ENCODE data around the gene VPS13C.

VPS13C gene

GRCh38 chr15:61816856-61817255 lies 243.4 kb downstream of the VPS13C start:
- no peak for DNase-seq (ENCODE audit: low read depth in 3 of 3)

GRCh38 chr15:61815356-61816083 lies 244.7 kb downstream of the VPS13C start:
- DNase-seq (ENCODE audit: low read depth in 3 of 3) = no peak

DNA sequence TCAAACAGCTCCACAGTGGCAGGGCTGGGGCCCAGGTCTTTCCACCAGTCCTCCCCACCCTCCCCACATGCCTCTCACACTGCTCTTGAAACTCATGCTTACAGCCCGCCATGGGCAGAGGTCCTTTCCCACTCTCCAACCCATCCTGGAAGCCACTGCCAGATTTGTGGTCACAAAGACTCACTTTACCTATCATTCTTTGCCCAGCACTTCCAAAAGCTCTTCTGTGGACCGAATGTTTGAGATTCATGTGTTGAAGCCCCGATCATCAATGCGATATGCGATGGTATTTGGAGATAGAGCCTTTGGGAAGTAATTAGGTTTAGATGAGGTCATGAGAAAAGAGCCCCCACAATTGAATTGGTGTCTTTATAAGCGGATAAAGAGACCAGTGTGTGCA lies 247.8 kb downstream of the VPS13C start:
- no peak for DNase-seq (ENCODE audit: low read depth in 3 of 3)

DNA sequence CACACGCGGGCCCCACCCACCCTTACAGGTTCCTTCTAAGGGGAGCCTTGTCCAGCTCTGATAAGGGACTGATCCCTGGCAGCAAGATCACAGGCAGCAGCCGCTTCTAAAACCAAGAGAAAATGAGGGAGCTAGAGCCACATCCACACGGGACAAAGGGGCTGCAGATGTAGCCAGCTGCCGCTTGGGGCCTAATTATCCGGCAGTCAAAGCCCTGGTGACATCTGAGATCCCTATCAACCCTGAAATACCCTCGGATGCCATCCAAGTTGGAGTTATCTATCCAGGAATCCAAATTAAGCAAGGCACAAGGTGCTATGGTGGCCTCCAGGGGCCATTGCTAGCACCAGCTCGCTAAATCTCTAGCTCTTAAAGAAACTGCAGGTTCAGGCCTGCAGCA lies 248.3 kb downstream of the VPS13C start:
- no peak for DNase-seq (ENCODE audit: low read depth in 3 of 3)

- no peak for DNase-seq (ENCODE audit: low read depth in 3 of 3)
These were observed 251.0 kb downstream of the VPS13C start for GRCh38 chr15:61809216-61809615.

- no peak for DNase-seq (ENCODE audit: low read depth in 3 of 3)
These were observed 252.8 kb downstream of the VPS13C start for GRCh38 chr15:61807281-61807929.

All from stimulated activated CD4-positive, alpha-beta T cell treated with anti-CD3 and anti-CD28 coated beads, TNF-alpha, amount 100 ng/mL, for 24 hours (primary cell).